Measurements from ENCODE around the gene GRM4.

The GRM4 gene

DNA sequence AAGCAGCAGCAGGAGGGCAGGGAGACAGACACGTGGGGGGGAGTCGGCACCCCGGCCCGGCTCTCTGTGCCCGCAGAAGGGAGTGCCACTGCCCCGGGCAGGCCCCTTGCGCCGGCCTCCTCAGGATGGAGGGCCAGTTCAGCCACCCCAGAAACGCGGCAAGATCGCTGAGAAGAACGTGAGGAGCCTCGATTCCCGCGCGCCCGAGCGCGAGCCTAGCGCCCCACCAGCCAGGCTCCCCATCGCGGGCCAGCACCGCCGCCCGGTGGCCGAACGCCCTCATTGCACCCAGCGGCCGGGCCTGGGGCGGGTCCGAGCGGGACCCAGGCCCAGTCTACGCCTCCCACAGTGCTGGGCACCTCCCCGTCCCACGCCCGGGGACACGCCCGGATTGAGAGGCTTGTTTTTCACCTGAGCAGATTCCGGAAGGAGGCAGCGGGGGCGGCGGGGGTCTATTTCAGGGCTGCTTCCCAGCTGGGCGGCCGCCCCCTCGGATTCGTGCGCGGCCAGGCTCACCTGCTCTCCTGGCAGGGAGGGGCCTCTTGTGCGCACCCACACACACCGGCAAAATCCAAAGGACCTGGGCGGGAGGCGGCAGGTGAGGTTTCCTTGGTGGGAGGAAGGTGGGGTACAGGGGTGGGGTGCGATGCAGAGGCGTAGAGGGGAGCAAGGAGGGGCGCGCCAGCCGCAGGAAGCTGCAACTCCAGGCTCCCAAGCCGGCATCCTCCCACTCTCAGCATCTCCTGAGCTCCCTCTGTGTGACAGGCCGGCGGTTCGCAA lies 9.0 kb upstream of the GRM4 start:
- no peaks in the 10 kb centered on the region for H3F3A ChIP-seq (ENCODE audit: insufficient read depth, low read length)
- no peak overlapping the region for H3K27ac ChIP-seq (ENCODE audit: low read depth, low read length, poor library complexity, severe bottlenecking)
- no peak overlapping the region for H3K4me3 ChIP-seq (ENCODE audit: low read depth, low read length, poor library complexity, severe bottlenecking)
- no peaks in the 10 kb centered on the region for H3K27me3 ChIP-seq (ENCODE audit: insufficient read depth, low read length)
- H2AFZ ChIP-seq (ENCODE audit: low read length) = no peak overlapping the region
- H3K9me2 ChIP-seq (ENCODE audit: low read depth, low read length) = no peaks in the 10 kb centered on the region
- no peak overlapping the region for H3K9ac ChIP-seq (ENCODE audit: low read length)
- H3K79me2 ChIP-seq (ENCODE audit: insufficient read depth, low read length) = no peaks in the 10 kb centered on the region
- no peaks in the 10 kb centered on the region for H3K36me3 ChIP-seq (ENCODE audit: insufficient read depth, low read length)
- H3K4me2 ChIP-seq (ENCODE audit: low read length) = peak overlapping the region; percentile 12; the same call in 1 of the 2 replicates
- H4K20me1 ChIP-seq (ENCODE audit: insufficient read depth, low read length) = no peaks in the 10 kb centered on the region
- no peak for TF ChIP-seq EZH2 (IDR thresholded peaks at IDR 0.05; ENCODE audit: borderline replicate concordance, low read length)
- TF ChIP-seq, protein P1, sequence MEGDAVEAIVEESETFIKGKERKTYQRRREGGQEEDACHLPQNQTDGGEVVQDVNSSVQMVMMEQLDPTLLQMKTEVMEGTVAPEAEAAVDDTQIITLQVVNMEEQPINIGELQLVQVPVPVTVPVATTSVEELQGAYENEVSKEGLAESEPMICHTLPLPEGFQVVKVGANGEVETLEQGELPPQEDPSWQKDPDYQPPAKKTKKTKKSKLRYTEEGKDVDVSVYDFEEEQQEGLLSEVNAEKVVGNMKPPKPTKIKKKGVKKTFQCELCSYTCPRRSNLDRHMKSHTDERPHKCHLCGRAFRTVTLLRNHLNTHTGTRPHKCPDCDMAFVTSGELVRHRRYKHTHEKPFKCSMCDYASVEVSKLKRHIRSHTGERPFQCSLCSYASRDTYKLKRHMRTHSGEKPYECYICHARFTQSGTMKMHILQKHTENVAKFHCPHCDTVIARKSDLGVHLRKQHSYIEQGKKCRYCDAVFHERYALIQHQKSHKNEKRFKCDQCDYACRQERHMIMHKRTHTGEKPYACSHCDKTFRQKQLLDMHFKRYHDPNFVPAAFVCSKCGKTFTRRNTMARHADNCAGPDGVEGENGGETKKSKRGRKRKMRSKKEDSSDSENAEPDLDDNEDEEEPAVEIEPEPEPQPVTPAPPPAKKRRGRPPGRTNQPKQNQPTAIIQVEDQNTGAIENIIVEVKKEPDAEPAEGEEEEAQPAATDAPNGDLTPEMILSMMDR (IDR thresholded peaks at IDR 0.05; ENCODE audit: low read length) = peak; percentile 88
- H3K9me3 ChIP-seq (ENCODE audit: low read length) = no peaks in the 10 kb centered on the region
- peaks cover 5% of the 10 kb centered on the region for H3K4me1 ChIP-seq (ENCODE audit: insufficient read depth, low read length, severe bottlenecking)

GRCh38 chr6:34152806-34153520 lies 7.1 kb upstream of the GRM4 start:
- no peaks in the 10 kb centered on the region for H3K27me3 ChIP-seq (ENCODE audit: insufficient read depth, low read length)
- no peaks in the 10 kb centered on the region for H3K9me3 ChIP-seq (ENCODE audit: low read length)
- TF ChIP-seq, protein P1 (IDR thresholded peaks at IDR 0.05; ENCODE audit: low read length) = no peak
- no peak for TF ChIP-seq EZH2 (IDR thresholded peaks at IDR 0.05; ENCODE audit: borderline replicate concordance, low read length)
- H3K79me2 ChIP-seq (ENCODE audit: insufficient read depth, low read length) = no peaks in the 10 kb centered on the region
- H3K27ac ChIP-seq (ENCODE audit: low read depth, low read length, poor library complexity, severe bottlenecking) = no peak overlapping the region
- H3K36me3 ChIP-seq (ENCODE audit: insufficient read depth, low read length) = no peaks in the 10 kb centered on the region
- H4K20me1 ChIP-seq (ENCODE audit: insufficient read depth, low read length) = no peaks in the 10 kb centered on the region
- H2AFZ ChIP-seq (ENCODE audit: low read length) = no peak overlapping the region
- H3K4me1 ChIP-seq (ENCODE audit: insufficient read depth, low read length, severe bottlenecking) = peaks cover 5% of the 10 kb centered on the region
- no peaks in the 10 kb centered on the region for H3F3A ChIP-seq (ENCODE audit: insufficient read depth, low read length)
- no peak overlapping the region for H3K4me3 ChIP-seq (ENCODE audit: low read depth, low read length, poor library complexity, severe bottlenecking)
- H3K4me2 ChIP-seq (ENCODE audit: low read length) = no peak overlapping the region
- H3K9me2 ChIP-seq (ENCODE audit: low read depth, low read length) = no peaks in the 10 kb centered on the region
- no peak overlapping the region for H3K9ac ChIP-seq (ENCODE audit: low read length)

DNA sequence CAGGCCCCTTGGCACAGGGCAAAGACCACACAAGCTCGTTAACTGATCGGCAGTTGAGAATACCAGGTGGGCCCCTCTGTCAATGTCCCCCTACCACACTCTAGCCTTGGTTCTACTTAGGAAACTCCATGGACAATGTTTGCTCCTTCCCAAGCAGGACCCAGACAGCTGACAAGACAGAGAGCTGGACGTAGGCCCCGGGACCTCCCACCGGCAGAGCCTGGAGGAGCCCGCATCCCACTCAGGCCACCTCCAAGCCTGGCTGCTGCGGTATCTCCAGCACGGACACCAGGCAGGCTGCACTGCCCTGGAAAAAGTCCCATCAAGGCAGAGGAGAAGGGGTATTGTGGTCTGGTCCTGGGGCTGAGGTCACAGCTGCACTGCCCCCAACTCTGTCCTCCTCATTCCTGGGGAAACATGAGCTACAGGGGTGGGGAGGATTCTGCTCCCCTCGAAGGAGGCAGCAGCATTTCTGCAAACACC lies 6.2 kb upstream of the GRM4 start:
- H3K4me2 ChIP-seq (ENCODE audit: low read length) = no peak overlapping the region
- no peaks in the 10 kb centered on the region for H3K36me3 ChIP-seq (ENCODE audit: insufficient read depth, low read length)
- no peak overlapping the region for H2AFZ ChIP-seq (ENCODE audit: low read length)
- no peaks in the 10 kb centered on the region for H3K9me3 ChIP-seq (ENCODE audit: low read length)
- no peaks in the 10 kb centered on the region for H3F3A ChIP-seq (ENCODE audit: insufficient read depth, low read length)
- no peak overlapping the region for H3K9ac ChIP-seq (ENCODE audit: low read length)
- no peaks in the 10 kb centered on the region for H3K27me3 ChIP-seq (ENCODE audit: insufficient read depth, low read length)
- H3K27ac ChIP-seq (ENCODE audit: low read depth, low read length, poor library complexity, severe bottlenecking) = no peak overlapping the region
- H3K9me2 ChIP-seq (ENCODE audit: low read depth, low read length) = no peaks in the 10 kb centered on the region
- H3K4me1 ChIP-seq (ENCODE audit: insufficient read depth, low read length, severe bottlenecking) = peaks cover 5% of the 10 kb centered on the region
- no peak overlapping the region for H3K4me3 ChIP-seq (ENCODE audit: low read depth, low read length, poor library complexity, severe bottlenecking)
- H3K79me2 ChIP-seq (ENCODE audit: insufficient read depth, low read length) = no peaks in the 10 kb centered on the region
- TF ChIP-seq, protein P1 (IDR thresholded peaks at IDR 0.05; ENCODE audit: low read length) = no peak
- no peak for TF ChIP-seq EZH2 (IDR thresholded peaks at IDR 0.05; ENCODE audit: borderline replicate concordance, low read length)
- no peaks in the 10 kb centered on the region for H4K20me1 ChIP-seq (ENCODE audit: insufficient read depth, low read length)

All from OCI-LY1 (cell line).